ENCODE measurements around the gene TNS2. TPM values are rescaled to one million over a fixed set of nuclear protein-coding genes. Genes with fewer than 3 reads are reported as not detected.

Gene TNS2
- total and polyA plus RNA-seq, 10 of the 15 experiments (the other 5 are each of a cell fraction or from before 2014, with no cell fraction given), result 0.03 to 0.72 (median 0.16) TPM; not detected in 4

DNA sequence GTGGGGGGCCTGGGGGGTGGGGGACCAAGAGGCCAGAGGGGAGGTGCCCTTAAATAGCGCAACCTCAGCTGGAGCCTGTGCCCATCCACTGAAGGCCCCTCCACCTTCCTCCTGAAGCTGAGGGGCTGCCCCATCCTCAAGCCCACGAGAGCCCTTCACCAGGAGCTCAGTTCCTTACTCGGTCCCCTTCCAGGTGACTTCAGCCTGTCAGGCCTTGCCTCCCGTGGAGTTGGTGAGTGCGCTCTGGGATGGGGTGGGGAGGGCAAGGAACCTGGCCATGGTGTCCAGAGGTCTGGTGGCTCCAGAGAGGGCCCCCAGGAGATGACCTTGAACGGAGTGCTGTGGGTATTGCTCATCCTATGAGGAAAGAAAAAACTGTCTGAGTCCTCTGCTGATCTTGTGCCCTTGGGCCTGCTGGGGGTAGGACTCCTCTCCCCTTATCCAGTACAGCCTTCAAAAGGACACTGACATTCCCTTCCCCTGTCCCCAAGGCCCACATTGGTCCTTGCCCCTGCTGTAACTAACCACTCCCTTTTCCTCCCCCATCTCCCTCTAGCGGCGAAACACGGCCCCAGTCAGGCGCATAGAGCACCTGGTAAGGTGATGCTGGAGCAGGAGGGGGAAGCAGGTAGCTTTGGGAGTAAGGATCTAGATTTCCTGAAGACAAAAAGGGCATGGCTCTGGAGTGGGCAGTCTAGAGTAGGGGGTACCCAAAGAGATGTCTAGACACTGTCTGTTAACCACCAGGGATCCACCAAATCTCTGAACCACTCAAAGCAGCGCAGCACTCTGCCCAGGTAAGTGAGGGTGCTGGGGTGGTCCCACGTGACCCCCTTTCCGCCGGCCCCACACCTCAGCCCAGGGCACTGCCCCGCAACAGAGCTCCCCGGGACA lies 3.6 kb downstream of the TNS2 start:
- Histone ChIP-seq H3K79me2 (ENCODE audit: control insufficient read depth, insufficient read depth, low read length) (no peaks in the 10 kb centered on the region), H3K9ac (ENCODE audit: control insufficient read depth, insufficient read depth, low read length) (peak overlapping the region; percentile 60; the same call in 1 of the 2 replicates), H3K4me2 (ENCODE audit: control insufficient read depth, insufficient read depth) (peak overlapping the region; percentile 92), H2AFZ (ENCODE audit: control insufficient read depth, low read depth, low read length) (peak overlapping the region; percentile 94), H3K36me3 (ENCODE audit: control insufficient read depth in 2 of 2, insufficient read depth in 2 of 2, low read length in 1 of 2) (no peaks in the 10 kb centered on the region), H3K4me3 (peak overlapping the region; percentile 80), H4K20me1 (ENCODE audit: control insufficient read depth, insufficient read depth) (no peaks in the 10 kb centered on the region; the same call in 1 of the 2 replicates), H3K27me3 (replicated peaks in 1 of 2; ENCODE audit: control insufficient read depth in 2 of 2, insufficient read depth in 2 of 2, low read length in 1 of 2) (no peaks in the 10 kb centered on the region), H3K27ac (ENCODE audit: control insufficient read depth, insufficient read depth) (no peak overlapping the region), H3K4me1 (ENCODE audit: control insufficient read depth, insufficient read depth, low read length) (peaks cover 15% of the 10 kb centered on the region), H3K9me3 (replicated peaks; ENCODE audit: control insufficient read depth, insufficient read depth, low read length) (no peaks in the 10 kb centered on the region)
- POLR2A ChIA-PET, result interaction anchor here (0.8 to 1.5 kb wide), 4 partner anchors 12 to 49 kb away, joined by 3 to 6 read pairs (median 5); partner anchors contain the start of genes SOAT2 and SPRYD3
- RAD21 ChIA-PET (ENCODE audit: unreplicated experiment), result interaction anchor here (0.7 to 1.6 kb wide), 4 partner anchors 13 to 52 kb away, joined by 4 to 9 read pairs (median 6); partner anchors contain the start of gene SPRYD3
- no peak for FAIRE-seq
- TF ChIP-seq GATAD2B (conservative IDR thresholded peaks at IDR 0.05; ENCODE audit: low read depth) (0 out of 2 replicates have a peak, but pooled peaks have one; percentile 19), RAD51 (IDR thresholded peaks at IDR 0.05) (peak; percentile 53; the same call in 1 of the 2 replicates), IKZF1 (conservative IDR thresholded peaks at IDR 0.05) (0 out of 2 replicates have a peak, but pooled peaks have one; percentile 3), NFYA (IDR thresholded peaks at IDR 0.05; ENCODE audit: borderline replicate concordance, low read depth, low read length) (no peak), LARP7 (IDR thresholded peaks at IDR 0.05) (0 out of 2 replicates have a peak, but pooled peaks have one; percentile 3), SMARCA5 (IDR thresholded peaks at IDR 0.05) (peak; percentile 71), SIN3A (IDR thresholded peaks at IDR 0.05; ENCODE audit: low read depth, low read length) (0 out of 2 replicates have a peak, but pooled peaks have one; percentile 38)
- TF ChIP-seq, protein P1, sequence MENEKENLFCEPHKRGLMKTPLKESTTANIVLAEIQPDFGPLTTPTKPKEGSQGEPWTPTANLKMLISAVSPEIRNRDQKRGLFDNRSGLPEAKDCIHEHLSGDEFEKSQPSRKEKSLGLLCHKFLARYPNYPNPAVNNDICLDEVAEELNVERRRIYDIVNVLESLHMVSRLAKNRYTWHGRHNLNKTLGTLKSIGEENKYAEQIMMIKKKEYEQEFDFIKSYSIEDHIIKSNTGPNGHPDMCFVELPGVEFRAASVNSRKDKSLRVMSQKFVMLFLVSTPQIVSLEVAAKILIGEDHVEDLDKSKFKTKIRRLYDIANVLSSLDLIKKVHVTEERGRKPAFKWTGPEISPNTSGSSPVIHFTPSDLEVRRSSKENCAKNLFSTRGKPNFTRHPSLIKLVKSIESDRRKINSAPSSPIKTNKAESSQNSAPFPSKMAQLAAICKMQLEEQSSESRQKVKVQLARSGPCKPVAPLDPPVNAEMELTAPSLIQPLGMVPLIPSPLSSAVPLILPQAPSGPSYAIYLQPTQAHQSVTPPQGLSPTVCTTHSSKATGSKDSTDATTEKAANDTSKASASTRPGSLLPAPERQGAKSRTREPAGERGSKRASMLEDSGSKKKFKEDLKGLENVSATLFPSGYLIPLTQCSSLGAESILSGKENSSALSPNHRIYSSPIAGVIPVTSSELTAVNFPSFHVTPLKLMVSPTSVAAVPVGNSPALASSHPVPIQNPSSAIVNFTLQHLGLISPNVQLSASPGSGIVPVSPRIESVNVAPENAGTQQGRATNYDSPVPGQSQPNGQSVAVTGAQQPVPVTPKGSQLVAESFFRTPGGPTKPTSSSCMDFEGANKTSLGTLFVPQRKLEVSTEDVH (IDR thresholded peaks at IDR 0.05; ENCODE audit: low read depth, partially characterized antibody), result no peak
- TF ChIP-seq, protein P2, sequence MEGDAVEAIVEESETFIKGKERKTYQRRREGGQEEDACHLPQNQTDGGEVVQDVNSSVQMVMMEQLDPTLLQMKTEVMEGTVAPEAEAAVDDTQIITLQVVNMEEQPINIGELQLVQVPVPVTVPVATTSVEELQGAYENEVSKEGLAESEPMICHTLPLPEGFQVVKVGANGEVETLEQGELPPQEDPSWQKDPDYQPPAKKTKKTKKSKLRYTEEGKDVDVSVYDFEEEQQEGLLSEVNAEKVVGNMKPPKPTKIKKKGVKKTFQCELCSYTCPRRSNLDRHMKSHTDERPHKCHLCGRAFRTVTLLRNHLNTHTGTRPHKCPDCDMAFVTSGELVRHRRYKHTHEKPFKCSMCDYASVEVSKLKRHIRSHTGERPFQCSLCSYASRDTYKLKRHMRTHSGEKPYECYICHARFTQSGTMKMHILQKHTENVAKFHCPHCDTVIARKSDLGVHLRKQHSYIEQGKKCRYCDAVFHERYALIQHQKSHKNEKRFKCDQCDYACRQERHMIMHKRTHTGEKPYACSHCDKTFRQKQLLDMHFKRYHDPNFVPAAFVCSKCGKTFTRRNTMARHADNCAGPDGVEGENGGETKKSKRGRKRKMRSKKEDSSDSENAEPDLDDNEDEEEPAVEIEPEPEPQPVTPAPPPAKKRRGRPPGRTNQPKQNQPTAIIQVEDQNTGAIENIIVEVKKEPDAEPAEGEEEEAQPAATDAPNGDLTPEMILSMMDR (IDR thresholded peaks at IDR 0.05 in 2 of 3, conservative IDR thresholded peaks at IDR 0.05 in 1 of 3; ENCODE audit: control insufficient read depth in 2 of 3, extremely low read depth in 1 of 3, insufficient read depth in 1 of 3, low read depth in 3 of 3, low read length in 3 of 3), result peak; percentile 68 to 87 (median 72)
- TF ChIP-seq, protein P3, sequence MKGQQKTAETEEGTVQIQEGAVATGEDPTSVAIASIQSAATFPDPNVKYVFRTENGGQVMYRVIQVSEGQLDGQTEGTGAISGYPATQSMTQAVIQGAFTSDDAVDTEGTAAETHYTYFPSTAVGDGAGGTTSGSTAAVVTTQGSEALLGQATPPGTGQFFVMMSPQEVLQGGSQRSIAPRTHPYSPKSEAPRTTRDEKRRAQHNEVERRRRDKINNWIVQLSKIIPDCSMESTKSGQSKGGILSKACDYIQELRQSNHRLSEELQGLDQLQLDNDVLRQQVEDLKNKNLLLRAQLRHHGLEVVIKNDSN (IDR thresholded peaks at IDR 0.05; ENCODE audit: borderline replicate concordance, extremely low read length, insufficient read depth, low read depth, low read length), result peak; percentile 66
- TF ChIP-seq, protein P4, sequence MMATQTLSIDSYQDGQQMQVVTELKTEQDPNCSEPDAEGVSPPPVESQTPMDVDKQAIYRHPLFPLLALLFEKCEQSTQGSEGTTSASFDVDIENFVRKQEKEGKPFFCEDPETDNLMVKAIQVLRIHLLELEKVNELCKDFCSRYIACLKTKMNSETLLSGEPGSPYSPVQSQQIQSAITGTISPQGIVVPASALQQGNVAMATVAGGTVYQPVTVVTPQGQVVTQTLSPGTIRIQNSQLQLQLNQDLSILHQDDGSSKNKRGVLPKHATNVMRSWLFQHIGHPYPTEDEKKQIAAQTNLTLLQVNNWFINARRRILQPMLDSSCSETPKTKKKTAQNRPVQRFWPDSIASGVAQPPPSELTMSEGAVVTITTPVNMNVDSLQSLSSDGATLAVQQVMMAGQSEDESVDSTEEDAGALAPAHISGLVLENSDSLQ (IDR thresholded peaks at IDR 0.05), result no peak
- WGBS (ENCODE audit: insufficient coverage, insufficient replicate concordance, low lambda C conversion rate, missing lambda C conversion rate), result 25% methylated on average over 12 of the region's 16 CpGs
- BruUV-seq (replicated peaks), result no TSS peak
- CTCF ChIA-PET, result interaction anchor here (0.6 to 4.5 kb wide), 14 partner anchors 9 to 368 kb away, joined by 3 to 38 read pairs (median 3); partner anchors contain the start of genes EIF4B and SPRYD3
- DNase-seq (ENCODE audit: low read depth, low spot score), result no peak
- peak; percentile 66 for ATAC-seq
- intact Hi-C loops (cut with micrococcal nuclease; ENCODE audit: unreplicated experiment) (loop anchor here (5.0 kb wide), 1 partner anchor 44 kb away; the partner anchor contains the start of gene IGFBP6), in situ Hi-C loops (cut with MboI) (no loop called here)
- SMC1A ChIA-PET (ENCODE audit: uncharacterized antibody, unreplicated experiment), result interaction anchor here (0.7 to 0.8 kb wide), 2 partner anchors 12 to 50 kb away, joined by 3 read pairs; partner anchors contain the start of gene SOAT2

All from GM12878 (cell line).